SH-SY5Y (cell line): ENCODE results near the gene CTSE.

ENCODE experiments used
- GATA2 ChIP-seq: IDR thresholded peaks from 2 replicates; pipeline ENCODE4 v1.6.1; 2011; ENCODE audit warnings: mild to moderate bottlenecking, low read depth, low read length
- GATA3 ChIP-seq: IDR thresholded peaks from 2 replicates; pipeline ENCODE4 v1.6.1; 2011; ENCODE audit warnings: low read depth, mild to moderate bottlenecking, low read length, moderate library complexity

DNA sequence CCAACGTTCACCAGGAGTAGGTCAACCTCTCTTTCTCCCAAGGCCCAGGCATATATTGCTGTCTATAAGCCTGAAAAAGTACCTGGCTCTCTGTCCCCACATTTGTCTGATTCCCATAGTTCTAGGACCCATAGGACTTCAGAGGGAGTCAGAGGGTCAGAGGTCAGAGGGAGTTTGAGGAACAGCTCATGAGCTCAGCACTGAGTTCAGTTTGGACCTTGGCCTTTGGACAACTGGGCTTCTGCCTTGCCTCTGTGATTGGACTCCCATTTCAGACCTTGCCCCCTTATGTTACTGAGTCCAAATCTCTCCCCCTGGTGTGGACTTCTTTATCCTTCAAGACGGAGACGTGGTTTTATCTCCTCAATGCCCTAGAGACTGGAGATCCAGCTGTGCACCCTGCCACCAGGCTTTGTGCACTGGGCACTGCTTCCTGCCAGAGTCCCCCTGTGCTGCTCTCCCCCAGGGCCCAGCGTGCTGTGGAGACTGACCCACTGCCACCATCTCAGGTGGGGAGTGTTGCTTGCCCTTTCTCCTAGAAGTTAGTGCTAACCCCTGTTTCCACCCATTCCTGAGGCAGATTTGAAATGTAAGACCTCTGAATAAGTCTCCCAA, 3.2 kb downstream of the CTSE start:
- TF ChIP-seq GATA2 (no peak), GATA3 (no peak)
